Measurements from ENCODE around the gene ACBD6. TPM values are rescaled to one million over a fixed set of nuclear protein-coding genes. Genes with fewer than 3 reads are reported as not detected.

Gene ACBD6
- total RNA-seq, 4 donors from 2014 or later = 26.4 to 34.6 (median 31.5) TPM

DNA sequence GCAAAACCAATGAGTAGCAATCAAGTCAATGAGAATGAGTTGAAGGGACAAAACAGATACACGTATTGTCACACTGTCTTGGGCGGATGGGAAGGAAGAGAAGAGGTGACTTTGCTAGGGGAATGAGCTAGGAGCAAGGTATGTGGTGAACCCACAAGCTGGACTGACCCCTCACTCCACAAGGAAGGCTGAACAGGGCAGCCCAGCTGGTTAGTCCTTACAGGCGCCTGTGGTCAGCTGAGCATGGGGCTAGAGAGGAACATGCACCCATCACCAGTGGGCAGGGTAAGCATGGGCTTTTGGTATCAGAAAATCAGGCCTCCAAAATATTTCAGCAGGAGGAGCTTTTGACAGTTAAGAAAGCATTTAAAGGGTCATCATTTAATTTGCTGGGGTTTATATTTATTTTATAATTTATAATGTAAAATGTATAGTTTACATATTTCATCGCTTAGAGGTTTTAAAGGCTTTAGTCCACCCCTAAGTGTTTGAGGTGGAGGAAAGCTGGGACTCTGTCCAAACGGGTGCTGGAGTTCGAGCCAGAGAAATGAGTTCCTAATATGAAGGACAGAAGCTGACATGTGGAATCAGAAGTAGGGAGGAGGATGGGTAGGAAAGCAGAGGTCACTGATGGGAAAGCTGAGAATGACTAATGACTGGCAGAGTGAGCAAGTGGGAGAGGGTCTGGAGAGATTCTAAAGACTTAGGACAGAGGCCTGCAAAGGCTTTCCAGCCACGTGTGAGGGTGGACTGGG, 22.0 kb upstream of the ACBD6 start:
- TF ChIP-seq, protein P1, sequence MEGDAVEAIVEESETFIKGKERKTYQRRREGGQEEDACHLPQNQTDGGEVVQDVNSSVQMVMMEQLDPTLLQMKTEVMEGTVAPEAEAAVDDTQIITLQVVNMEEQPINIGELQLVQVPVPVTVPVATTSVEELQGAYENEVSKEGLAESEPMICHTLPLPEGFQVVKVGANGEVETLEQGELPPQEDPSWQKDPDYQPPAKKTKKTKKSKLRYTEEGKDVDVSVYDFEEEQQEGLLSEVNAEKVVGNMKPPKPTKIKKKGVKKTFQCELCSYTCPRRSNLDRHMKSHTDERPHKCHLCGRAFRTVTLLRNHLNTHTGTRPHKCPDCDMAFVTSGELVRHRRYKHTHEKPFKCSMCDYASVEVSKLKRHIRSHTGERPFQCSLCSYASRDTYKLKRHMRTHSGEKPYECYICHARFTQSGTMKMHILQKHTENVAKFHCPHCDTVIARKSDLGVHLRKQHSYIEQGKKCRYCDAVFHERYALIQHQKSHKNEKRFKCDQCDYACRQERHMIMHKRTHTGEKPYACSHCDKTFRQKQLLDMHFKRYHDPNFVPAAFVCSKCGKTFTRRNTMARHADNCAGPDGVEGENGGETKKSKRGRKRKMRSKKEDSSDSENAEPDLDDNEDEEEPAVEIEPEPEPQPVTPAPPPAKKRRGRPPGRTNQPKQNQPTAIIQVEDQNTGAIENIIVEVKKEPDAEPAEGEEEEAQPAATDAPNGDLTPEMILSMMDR (IDR thresholded peaks at IDR 0.05; ENCODE audit: low read depth) = no peak

DNA sequence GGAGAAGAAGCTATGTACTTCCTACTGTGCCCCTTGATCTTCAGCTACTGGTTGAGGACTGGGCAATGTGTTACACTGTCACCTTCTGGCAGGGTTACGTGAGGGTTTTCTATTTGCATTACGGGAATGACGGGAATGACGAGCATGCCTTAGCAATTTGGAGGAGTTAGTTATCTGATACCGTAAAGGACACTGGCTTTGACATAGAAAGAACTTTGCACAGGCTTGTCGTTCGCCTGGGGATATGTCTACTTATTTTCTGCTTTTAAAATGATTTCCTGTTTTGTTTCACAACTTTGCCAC, 19.8 kb upstream of the ACBD6 start:
- TF ChIP-seq, protein P1 (IDR thresholded peaks at IDR 0.05; ENCODE audit: low read depth) = no peak

DNA sequence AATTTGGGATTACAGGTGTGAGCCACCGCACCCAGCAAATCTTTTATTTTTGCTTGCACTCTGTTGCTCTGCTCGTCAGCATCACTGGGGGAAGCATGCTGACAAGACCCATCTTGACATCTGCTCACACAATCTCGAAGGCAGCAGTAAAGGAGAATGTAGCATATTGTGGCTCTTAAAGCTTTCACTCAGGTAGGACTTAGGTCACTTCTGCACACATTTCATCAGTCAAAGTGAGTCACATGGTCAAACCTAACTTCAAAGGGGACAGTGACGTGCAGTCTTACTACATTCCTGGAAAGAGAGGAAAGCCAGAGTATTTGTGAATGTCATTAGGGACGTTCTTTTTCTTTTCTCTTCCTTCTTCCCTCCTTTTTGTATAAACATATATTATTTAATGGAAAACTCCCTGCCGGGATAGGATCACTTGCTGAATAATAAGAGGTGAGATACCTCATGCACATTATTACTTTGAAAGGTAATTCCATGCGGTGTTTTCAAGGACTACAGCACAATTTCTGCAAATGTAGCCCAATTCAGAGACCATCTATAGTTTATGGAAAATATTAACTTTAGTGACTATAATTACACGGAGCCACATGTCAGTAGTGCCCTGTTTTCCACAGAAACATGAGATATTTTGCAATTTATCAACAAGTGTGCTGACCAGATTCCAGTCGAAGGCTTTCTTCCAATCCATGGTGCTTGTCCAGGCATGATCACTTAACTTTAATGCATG, 19.3 kb upstream of the ACBD6 start:
- TF ChIP-seq, protein P1 (IDR thresholded peaks at IDR 0.05; ENCODE audit: low read depth) = no peak

DNA sequence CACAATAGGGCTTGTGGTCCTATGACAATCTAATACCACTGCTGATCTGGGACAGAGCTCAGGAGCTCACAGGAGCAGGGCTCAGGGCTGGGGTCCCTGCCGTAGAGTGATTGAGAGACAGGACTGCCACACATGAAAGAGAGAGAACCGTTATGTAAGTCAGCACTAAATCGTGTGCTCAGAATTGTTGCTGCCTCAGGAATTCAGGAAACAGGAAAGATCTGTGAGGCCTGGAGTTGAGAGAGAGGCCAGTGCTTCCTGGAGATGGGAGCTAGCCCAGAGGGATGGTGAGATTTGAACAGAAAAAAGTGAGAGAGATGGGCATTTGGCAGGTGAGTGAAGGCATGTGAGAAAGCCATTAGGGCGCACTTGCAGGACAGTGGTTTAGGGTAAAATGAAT, 17.5 kb upstream of the ACBD6 start:
- TF ChIP-seq, protein P1 (IDR thresholded peaks at IDR 0.05; ENCODE audit: low read depth) = no peak

DNA sequence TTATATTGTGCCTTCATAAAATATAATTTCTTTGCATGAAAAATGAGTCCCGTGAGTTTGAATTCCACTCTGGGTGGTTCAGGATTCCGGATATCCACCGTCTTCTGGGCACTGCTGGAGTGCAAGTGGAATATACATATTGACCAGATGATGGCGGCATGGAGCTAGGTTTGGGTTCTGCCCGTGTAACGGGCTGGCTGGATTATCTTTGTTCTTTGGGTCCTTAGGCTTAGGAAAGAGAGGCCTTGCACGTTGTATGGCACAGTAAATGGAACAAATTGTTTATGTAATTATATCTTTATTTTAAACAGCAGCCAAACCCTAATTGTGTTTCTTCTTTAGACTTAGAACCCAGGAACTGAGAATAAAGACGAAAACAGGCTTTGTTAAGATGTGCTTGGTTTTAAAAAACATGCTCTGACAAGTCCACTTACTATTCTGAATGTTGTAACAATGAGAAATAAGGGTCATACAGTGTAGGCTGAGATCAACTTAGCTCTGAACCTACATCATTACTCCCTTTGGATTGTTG, 13.5 kb upstream of the ACBD6 start:
- TF ChIP-seq, protein P1 (IDR thresholded peaks at IDR 0.05; ENCODE audit: low read depth) = no peak

DNA sequence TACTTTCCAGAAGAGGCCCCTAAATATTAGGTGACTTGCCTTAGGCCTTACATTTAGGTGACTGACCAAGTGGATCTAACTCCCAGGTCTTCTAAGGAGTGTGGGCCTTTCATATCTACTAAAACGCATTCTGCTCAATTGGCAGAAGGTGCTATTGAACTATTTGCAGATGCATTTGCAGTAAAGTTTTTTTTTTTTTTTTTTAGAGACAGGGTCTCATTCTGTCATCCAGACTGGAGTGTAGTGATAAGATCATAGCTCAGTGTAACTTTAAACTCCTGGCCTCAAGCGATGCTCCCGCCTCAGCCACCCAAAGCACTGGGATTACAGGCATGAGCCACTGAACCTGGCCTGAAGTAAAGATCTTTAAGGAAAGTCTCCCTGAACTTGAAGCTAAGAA, 13.0 kb upstream of the ACBD6 start:
- TF ChIP-seq, protein P1 (IDR thresholded peaks at IDR 0.05; ENCODE audit: low read depth) = no peak

DNA sequence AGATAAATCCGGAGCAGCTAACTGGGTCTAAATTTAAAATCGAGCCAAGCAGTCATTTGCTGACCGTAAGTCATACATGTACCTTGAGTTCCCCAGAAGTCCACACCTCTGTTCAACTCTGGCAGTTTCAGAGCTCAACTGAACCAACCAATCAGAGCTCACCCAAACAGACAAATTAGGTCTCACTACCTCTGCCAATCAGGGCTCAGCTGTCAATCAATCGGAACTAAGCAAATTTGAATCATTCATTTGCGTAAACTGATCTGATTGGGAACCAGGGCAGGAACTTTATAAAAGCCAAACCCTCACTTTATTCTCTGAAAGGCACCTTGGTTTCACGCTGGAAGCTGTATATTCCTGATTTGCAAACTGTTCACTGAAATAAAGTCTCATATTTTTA, 11.2 kb upstream of the ACBD6 start:
- TF ChIP-seq, protein P1 (IDR thresholded peaks at IDR 0.05; ENCODE audit: low read depth) = no peak
